EH (cell line): ENCODE results near the gene SALL1.

Experiments
- DNase-seq: peaks from one replicate; pipeline ENCODE4 v3.0.0-alpha.2; 2015; ENCODE audit warnings: low read depth

SALL1 gene

GRCh38 chr16:51141106-51141505 lies 10.0 kb downstream of the SALL1 start:
- no peak for DNase-seq

DNA sequence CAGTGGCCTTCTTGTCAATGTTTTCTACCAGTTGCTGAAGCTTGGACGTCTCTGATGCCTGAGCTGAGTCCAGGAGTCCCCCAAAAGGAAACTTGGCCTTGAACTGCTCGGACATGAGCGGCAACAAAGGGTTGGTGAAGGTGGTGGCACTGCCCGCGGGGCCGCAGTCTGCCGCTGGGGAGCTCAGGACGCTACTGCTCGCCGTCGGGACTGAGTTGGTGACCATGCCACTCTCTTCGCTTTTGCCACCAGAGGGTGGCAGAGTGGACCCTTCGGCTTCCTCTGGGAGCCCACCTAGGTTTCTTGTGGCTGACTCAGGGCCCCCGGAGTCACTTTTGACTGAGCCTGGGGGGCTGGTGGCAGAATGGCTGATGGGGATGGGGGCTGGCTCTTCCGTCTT lies 11.0 kb downstream of the SALL1 start:
- DNase-seq: no peak

DNA sequence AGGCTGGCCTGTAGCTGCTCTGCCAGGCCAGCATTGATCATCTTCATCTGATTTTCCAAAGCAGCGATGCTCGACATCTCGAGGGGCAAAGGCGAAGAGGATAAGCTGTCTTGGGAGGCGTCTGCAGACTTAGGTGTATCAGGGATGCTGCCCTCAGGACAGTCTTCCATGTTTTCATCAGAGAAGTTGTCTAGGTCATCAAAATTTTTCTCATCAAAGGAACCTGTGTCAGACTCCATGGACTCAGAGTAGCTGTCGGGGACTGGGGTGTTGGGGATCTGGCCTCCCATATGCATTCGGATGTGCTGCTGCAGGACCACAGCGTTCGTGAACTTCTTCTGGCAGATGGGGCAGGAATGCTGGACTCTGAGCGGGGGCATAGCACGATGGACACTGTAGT lies 11.5 kb downstream of the SALL1 start:
- DNase-seq: no peak

GRCh38 chr16:51138178-51138577 lies 12.9 kb downstream of the SALL1 start:
- DNase-seq: no peak

DNA sequence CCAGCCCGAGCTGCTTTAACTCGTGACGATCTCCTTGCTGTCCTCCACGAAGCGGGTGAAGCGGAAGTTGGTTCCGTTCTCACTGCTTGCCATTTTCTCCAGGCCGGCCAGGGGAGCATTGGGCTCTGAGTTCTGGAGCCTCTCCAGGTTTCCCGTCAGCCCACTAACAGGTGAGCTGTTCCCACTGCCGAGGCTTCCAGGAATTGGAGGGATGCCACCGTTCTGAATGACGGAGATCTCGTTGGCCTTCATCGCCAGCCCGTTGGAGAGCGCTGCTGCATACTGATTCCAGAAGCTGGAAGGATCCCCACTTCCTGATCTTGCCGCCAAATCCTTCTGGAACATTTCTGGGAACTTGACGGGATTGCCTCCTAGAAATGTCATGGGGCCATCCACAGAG lies 14.0 kb downstream of the SALL1 start:
- DNase-seq: peak; percentile 43

- no peak for DNase-seq
Measured at GRCh38 chr16:51134876-51135275, 16.2 kb downstream of the SALL1 start.

DNA sequence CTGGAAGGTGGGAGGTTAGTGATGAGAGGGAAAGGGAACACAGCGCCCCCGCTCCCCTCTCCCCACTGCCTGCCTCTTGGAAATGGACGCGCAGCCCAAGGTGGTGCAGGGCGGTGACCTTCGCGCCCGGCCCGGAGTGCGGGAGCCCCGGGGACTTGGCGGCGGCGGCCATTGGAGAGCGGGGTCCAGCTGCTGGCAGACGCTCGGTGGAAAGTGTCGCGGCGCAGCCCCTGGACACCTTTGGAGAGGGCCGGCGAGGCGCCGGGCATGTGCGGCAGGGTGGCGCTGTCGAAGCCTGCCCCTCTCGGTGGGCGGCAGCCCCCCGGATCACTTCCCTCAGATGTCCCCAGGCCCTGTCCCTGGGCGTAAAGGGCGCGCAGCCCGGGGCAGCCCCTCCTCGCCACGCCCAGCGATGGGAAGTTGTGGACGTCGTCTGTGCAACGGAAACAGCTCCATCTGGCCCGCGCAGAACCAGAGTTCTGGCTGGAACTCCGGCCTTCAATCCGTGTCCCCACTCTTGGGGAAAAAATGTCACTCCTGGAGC lies 16.7 kb downstream of the SALL1 start:
- no peak for DNase-seq

- no peak for DNase-seq
Measured at GRCh38 chr16:51133688-51134087, 17.4 kb downstream of the SALL1 start.

- no peak for DNase-seq
Measured at GRCh38 chr16:51133183-51133582, 17.9 kb downstream of the SALL1 start.

DNA sequence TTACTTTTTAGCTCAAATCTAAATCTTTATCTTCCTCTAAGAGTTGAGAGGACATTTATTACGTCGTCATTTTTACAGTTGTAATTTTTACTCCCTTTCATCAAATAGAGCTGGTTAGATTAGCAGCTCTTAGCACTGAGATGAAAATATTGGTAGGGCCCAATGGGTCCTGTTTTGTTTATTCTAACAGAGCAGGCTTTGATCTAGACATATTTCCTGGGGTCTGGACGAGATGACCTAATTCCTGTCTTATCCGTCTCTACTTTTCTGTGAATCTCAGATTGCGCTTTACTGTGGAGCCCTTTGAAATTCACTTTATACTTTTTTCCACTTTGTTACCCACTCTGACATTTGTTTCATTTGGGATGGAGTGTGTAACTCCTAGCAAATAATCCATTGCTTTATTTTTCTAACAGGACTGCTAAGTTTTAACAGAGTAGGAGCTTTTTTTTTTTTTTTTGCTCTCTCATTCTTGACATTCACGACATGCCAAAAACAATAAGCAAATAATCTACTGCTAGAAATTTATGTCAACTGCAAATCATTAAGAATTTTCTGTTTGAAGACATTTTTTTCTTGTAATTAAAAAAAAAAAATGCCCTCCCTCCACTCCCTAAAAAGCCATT lies 18.5 kb downstream of the SALL1 start:
- peak; percentile 20 for DNase-seq

GRCh38 chr16:51131619-51132018 lies 19.5 kb downstream of the SALL1 start:
- no peak for DNase-seq

DNA sequence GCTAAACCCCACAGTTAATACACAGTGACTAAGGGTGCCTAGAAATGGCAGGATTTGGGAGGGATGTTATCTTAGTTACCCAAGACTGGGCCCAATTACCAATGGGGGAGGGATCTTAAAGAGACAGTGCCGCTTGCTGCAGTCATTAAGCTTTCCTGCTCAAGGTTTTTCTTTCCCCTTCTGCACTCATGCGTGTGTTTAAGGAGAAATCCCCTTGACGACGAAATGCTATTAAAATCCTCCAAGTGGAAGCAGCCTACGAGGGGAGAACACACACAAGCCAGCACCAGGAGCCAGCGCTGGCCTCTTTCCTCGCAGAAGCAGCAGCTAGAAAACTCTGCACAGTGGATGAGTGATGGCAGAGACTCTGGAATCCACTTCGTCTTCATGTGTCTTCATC lies 22.0 kb downstream of the SALL1 start:
- peak; percentile 26 for DNase-seq

GRCh38 chr16:51125992-51126391 lies 25.1 kb downstream of the SALL1 start:
- no peak for DNase-seq

GRCh38 chr16:51124896-51125295 lies 26.2 kb downstream of the SALL1 start:
- no peak for DNase-seq

GRCh38 chr16:51121850-51122249 lies 29.2 kb downstream of the SALL1 start:
- DNase-seq: no peak

DNA sequence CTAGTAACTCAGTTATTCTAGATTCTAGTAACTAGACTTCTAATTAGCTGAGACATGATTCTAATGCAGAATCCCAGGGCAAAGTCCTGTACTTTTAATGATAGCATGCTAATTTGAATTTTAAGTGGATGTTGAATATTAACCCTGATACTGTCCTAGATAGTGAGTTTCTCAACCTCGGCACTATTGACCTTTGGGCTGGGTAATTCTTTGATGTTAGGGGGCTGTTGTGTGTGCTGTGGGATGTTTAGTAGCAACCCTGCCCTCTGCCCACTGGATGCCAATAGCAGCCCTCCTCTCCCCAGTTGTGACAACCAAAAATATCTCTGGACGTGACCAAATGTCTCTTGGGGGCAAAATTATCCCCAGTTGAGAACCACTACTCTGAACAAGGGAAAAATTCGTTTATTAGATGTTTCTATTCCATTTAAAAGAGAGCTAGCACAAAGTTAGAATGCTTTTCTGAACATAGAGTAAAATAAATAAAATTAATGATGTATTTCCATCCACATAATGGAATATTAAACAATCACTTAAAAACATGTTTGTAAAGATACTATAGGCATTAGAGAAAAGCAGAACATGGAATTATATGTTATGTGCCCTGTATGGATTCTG lies 30.2 kb downstream of the SALL1 start:
- no peak for DNase-seq

DNA sequence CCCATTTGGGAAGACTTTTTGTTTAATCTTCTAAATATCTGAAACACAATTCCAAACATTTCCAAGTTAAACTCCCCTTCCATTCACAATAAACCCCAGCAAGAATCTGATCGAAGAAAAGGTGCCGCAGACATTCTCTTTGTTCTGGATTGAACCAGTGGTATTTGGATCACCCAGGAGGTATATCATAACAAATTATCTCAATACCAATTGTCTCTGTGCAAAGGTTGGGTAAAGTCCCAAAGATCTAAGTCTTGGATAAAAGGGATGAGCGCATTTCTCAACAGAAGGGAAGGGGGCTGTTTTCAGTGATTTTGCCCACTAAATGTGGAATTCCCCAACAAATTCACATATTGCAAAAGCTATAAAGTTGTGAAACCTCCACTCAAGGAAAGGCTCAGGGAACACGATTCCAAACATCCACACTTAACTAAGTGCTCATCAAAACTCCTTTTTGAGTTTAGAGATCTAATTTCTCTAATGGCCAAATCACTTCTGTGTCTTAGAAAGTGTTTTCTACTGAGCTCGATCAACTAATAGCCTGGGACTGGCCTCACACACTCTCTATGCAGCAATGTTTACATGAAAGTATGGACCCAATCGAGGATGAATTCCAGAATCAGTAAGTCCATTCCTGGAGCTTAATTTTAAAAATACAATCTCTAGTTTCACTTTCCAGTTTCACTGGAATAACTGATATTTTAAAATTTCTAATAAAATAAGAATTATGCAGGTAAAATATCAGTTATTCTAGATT lies 30.9 kb downstream of the SALL1 start:
- no peak for DNase-seq

GRCh38 chr16:51119556-51119955 lies 31.5 kb downstream of the SALL1 start:
- DNase-seq: no peak

GRCh38 chr16:51116353-51116752 lies 34.7 kb downstream of the SALL1 start:
- DNase-seq: no peak

- no peak for DNase-seq
Measured at GRCh38 chr16:51114382-51114781, 36.7 kb downstream of the SALL1 start.

GRCh38 chr16:51113236-51114125 lies 37.6 kb downstream of the SALL1 start:
- no peak for DNase-seq

GRCh38 chr16:51112323-51112722 lies 38.7 kb downstream of the SALL1 start:
- DNase-seq: no peak
